Hair follicular keratinocyte (primary cell): ENCODE data around the gene C17orf107. TPM values are rescaled to one million over a fixed set of nuclear protein-coding genes. Genes with fewer than 3 reads are reported as not detected.

ENCODE experiments used
- total RNA-seq: library from RNA; depleted of rRNA; stranded (reverse); fragments of >200 nt; gene quantifications from 2 replicates; pipeline ENCODE4 v1.2.3, GENCODE V29; 2015

The C17orf107 gene
- 1.1 and 2.2 TPM in 2 replicates for total RNA-seq

GRCh38 chr17:4899341-4900230, at the start of gene C17orf107:
Gene C17orf107 (plus strand): TSS chr17:4899536. CDS start chr17:4899763, 227 bp downstream.

GRCh38 chr17:4903051-4903818, 3.9 kb downstream of the C17orf107 start, which contains the start of gene CHRNE:
Gene CHRNE (minus strand): TSS chr17:4903098. CDS start chr17:4903063, 35 bp downstream.

GRCh38 chr17:4931963-4932362, 32.6 kb downstream of the C17orf107 start, which contains the start of gene GP1BA:
Gene GP1BA (plus strand): TSS chr17:4932277. CDS start chr17:4932605, 328 bp downstream.

GRCh38 chr17:4939796-4940554, 40.6 kb downstream of the C17orf107 start, which contains the start of the genes RNF167 and SLC25A11:
Gene RNF167 (plus strand): TSS chr17:4940268. CDS start chr17:4940910, 642 bp downstream.
Gene SLC25A11 (minus strand): TSS chr17:4940046. CDS start chr17:4939910, 136 bp downstream.

GRCh38 chr17:4948166-4948930, 49.0 kb downstream of the C17orf107 start, which contains the start of gene PFN1:
Gene PFN1 (minus strand): TSS chr17:4948530. CDS start chr17:4948394, 136 bp downstream.

GRCh38 chr17:4950746-4951204, 51.4 kb downstream of the C17orf107 start, which contains the start of gene ENO3:
Gene ENO3 (plus strand): TSS chr17:4951119. CDS start chr17:4951830, 711 bp downstream.

Other genes starting within 250 kb of the C17orf107 start
- 21.2 and 40.7 TPM in 2 replicates for gene PELP1, start 195.4 kb upstream of the C17orf107 start, total RNA-seq
- 10.9 and 13.2 TPM in 2 replicates for gene ARRB2, start 188.9 kb upstream of the C17orf107 start, total RNA-seq
- 26.4 and 40.1 TPM in 2 replicates for gene MED11, start 168.1 kb upstream of the C17orf107 start, total RNA-seq
- 0.08 and 0.11 TPM in 2 replicates for gene ZMYND15, start 159.7 kb upstream of the C17orf107 start, total RNA-seq
- 1.9 and 14.8 TPM in 2 replicates for gene CXCL16, start 159.6 kb upstream of the C17orf107 start, total RNA-seq
- not detected in 2 replicates for gene TM4SF5, start 127.7 kb upstream of the C17orf107 start, total RNA-seq
- 0.31 TPM in 1 of 2 replicates, not detected in the other for gene VMO1, start 113.2 kb upstream of the C17orf107 start, total RNA-seq
- gene GLTPD2, start 110.6 kb upstream of the C17orf107 start, total RNA-seq, result not detected in 2 replicates
- gene PSMB6, start 103.4 kb upstream of the C17orf107 start, total RNA-seq, result 272 and 338 TPM in 2 replicates
- 19.6 and 23.9 TPM in 2 replicates for gene PLD2, start 92.4 kb upstream of the C17orf107 start, total RNA-seq
- 43.4 and 65.6 TPM in 2 replicates for gene MINK1, start 66.2 kb upstream of the C17orf107 start, total RNA-seq
- not detected in 2 replicates for gene CHRNE, start 3.6 kb downstream of the C17orf107 start, total RNA-seq
- not detected in 2 replicates for gene GP1BA, start 32.7 kb downstream of the C17orf107 start, total RNA-seq
- gene SLC25A11, start 40.5 kb downstream of the C17orf107 start, total RNA-seq, result 53.0 and 63.6 TPM in 2 replicates
- gene RNF167, start 40.7 kb downstream of the C17orf107 start, total RNA-seq, result 50.5 and 60.4 TPM in 2 replicates
- 1,881 and 2,020 TPM in 2 replicates for gene PFN1, start 49.0 kb downstream of the C17orf107 start, total RNA-seq
- 0.61 and 0.86 TPM in 2 replicates for gene ENO3, start 51.6 kb downstream of the C17orf107 start, total RNA-seq
- 64.0 and 77.2 TPM in 2 replicates for gene SPAG7, start 68.3 kb downstream of the C17orf107 start, total RNA-seq
- 9.7 and 22.2 TPM in 2 replicates for gene CAMTA2, start 88.1 kb downstream of the C17orf107 start, total RNA-seq
- gene INCA1, start 98.0 kb downstream of the C17orf107 start, total RNA-seq, result 0.08 TPM in 1 of 2 replicates, not detected in the other
- gene KIF1C, start 98.4 kb downstream of the C17orf107 start, total RNA-seq, result 73.7 and 76.2 TPM in 2 replicates
- 0.08 and 0.62 TPM in 2 replicates for gene SLC52A1, start 135.9 kb downstream of the C17orf107 start, total RNA-seq
- gene ZFP3, start 178.9 kb downstream of the C17orf107 start, total RNA-seq, result 0.30 and 0.94 TPM in 2 replicates
- gene ZNF232, start 212.3 kb downstream of the C17orf107 start, total RNA-seq, result 5.8 and 5.9 TPM in 2 replicates
- under 0.01 TPM in 1 of 2 replicates, not detected in the other for gene USP6, start 216.5 kb downstream of the C17orf107 start, total RNA-seq